HG03378 (cell line): ENCODE results near the gene ADGRL3.
"Not testable (repeated sequence)": the region's sequence is repeated elsewhere in the genome, so short reads cannot be mapped to it uniquely, and the experiment has no call there.

ENCODE experiments used
- ATAC-seq: cut with Tn5 transposase; IDR thresholded peaks from one replicate; pipeline ENCODE4 v1.9.1; 2021; ENCODE audit warnings: mild to moderate bottlenecking, moderate library complexity; ENCODE audit not compliant: unreplicated experiment

The ADGRL3 gene

GRCh38 chr4:61204353-61205060 is 4.4 kb downstream of the ADGRL3 start:
- no peak for ATAC-seq

- ATAC-seq: no peak
Measured at GRCh38 chr4:61205066-61205465, 4.9 kb downstream of the ADGRL3 start.

GRCh38 chr4:61207156-61207555 is 7.0 kb downstream of the ADGRL3 start:
- not testable (repeated sequence) for ATAC-seq

- no peak for ATAC-seq
Measured at GRCh38 chr4:61210186-61210939, 10.2 kb downstream of the ADGRL3 start.

GRCh38 chr4:61211781-61212180 is 11.7 kb downstream of the ADGRL3 start:
- no peak for ATAC-seq

GRCh38 chr4:61212788-61213187 is 12.7 kb downstream of the ADGRL3 start:
- no peak for ATAC-seq

GRCh38 chr4:61214680-61215079 is 14.6 kb downstream of the ADGRL3 start:
- no peak for ATAC-seq

- no peak for ATAC-seq
Measured at GRCh38 chr4:61217222-61217621, 17.1 kb downstream of the ADGRL3 start.

- ATAC-seq: no peak
Measured at GRCh38 chr4:61220556-61220955, 20.4 kb downstream of the ADGRL3 start.

- no peak for ATAC-seq
Measured at GRCh38 chr4:61223385-61223784, 23.3 kb downstream of the ADGRL3 start.

- ATAC-seq: no peak
Measured at GRCh38 chr4:61224573-61224972, 24.4 kb downstream of the ADGRL3 start.

- no peak for ATAC-seq
Measured at GRCh38 chr4:61225656-61226055, 25.5 kb downstream of the ADGRL3 start.

GRCh38 chr4:61231421-61231820 is 31.3 kb downstream of the ADGRL3 start:
- ATAC-seq: no peak

- ATAC-seq: no peak
Measured at GRCh38 chr4:61239250-61239649, 39.1 kb downstream of the ADGRL3 start.

GRCh38 chr4:61243962-61244361 is 43.8 kb downstream of the ADGRL3 start:
- ATAC-seq: no peak

- ATAC-seq: no peak
Measured at GRCh38 chr4:61245069-61245714, 45.1 kb downstream of the ADGRL3 start.

- no peak for ATAC-seq
Measured at GRCh38 chr4:61246034-61246433, 45.9 kb downstream of the ADGRL3 start.

- no peak for ATAC-seq
Measured at GRCh38 chr4:61248705-61249104, 48.6 kb downstream of the ADGRL3 start.

GRCh38 chr4:61251129-61251528 is 51.0 kb downstream of the ADGRL3 start:
- no peak for ATAC-seq

GRCh38 chr4:61254406-61254805 is 54.3 kb downstream of the ADGRL3 start:
- ATAC-seq: no peak

GRCh38 chr4:61273233-61273632 is 73.1 kb downstream of the ADGRL3 start:
- ATAC-seq: no peak

GRCh38 chr4:61274286-61274685 is 74.2 kb downstream of the ADGRL3 start:
- no peak for ATAC-seq
